PC-3 (cell line): ENCODE measurements around the gene NRL. TPM values are rescaled to one million over a fixed set of nuclear protein-coding genes. Genes with fewer than 3 reads are reported as not detected.

Experiments
- ATAC-seq: fragments of 200-7000 bp; cut with Tn5 transposase; 2 replicates; pipeline ENCODE4 v1.9.1; 2020; ENCODE audit warnings: mild to moderate bottlenecking, moderate library complexity
- BruUV-seq: library from RNA; stranded (reverse); fragments of 400-500 nt; replicated peaks from 2 replicates; lab custom pipeline; 2021; lab: Mats Ljungman, UMichigan
- CTCF ChIA-PET: fragments of 300-600 bp; sonication (Branson Sonifier 250); formaldehyde crosslinking; loops from one replicate; lab custom pipeline; 2022; ENCODE audit warnings: antibody characterized with exemption; lab: Charles Lee
- POLR2A ChIA-PET: fragments of 300-600 bp; sonication (Branson Sonifier 250); formaldehyde crosslinking; loops from one replicate; lab custom pipeline; 2022; ENCODE audit warnings: antibody characterized with exemption; ENCODE audit not compliant: unreplicated experiment; lab: Charles Lee
- DNase-seq: peaks from one replicate; pipeline ENCODE4 v3.0.0-alpha.2; 2015
- H2AFZ ChIP-seq: fragments of 300-600 bp; sonication (generic); 2 replicates; pipeline ENCODE4 v1.6.0; 2016; ENCODE audit warnings: antibody characterized with exemption, low read length
- H3F3A ChIP-seq: fragments of 300-600 bp; sonication (generic); one replicate; pipeline ENCODE4 v1.6.0; 2017; ENCODE audit warnings: antibody characterized with exemption, low read length, control low read depth, mild to moderate bottlenecking; ENCODE audit not compliant: unreplicated experiment
- H3K27ac ChIP-seq: fragments of 300-600 bp; sonication (generic); 2 replicates; pipeline ENCODE4 v1.5.1; 2016; ENCODE audit warnings: mild to moderate bottlenecking, low read length
- H3K27me3 ChIP-seq: fragments of 300-600 bp; sonication (generic); 2 replicates; pipeline ENCODE4 v1.6.1; 2016; ENCODE audit warnings: low read length, mixed read lengths
- H3K36me3 ChIP-seq: fragments of 300-600 bp; sonication (generic); 2 replicates; pipeline ENCODE4 v1.6.1; 2016; ENCODE audit warnings: low read depth, mixed run types, low read length, mixed read lengths
- H3K4me1 ChIP-seq: fragments of 300-600 bp; sonication (generic); 2 replicates; pipeline ENCODE4 v1.5.1; 2016; ENCODE audit warnings: low read length; ENCODE audit not compliant: insufficient read depth
- H3K4me2 ChIP-seq: fragments of 300-600 bp; sonication (generic); 2 replicates; pipeline ENCODE4 v1.6.0; 2016; ENCODE audit warnings: low read length
- H3K4me3 ChIP-seq: fragments of 300-600 bp; sonication (generic); 2 replicates; pipeline ENCODE4 v1.5.1; 2016; ENCODE audit warnings: mild to moderate bottlenecking, low read length, mixed read lengths
- H3K79me2 ChIP-seq: fragments of 300-600 bp; sonication (generic); 2 replicates; pipeline ENCODE4 v1.6.1; 2017; ENCODE audit warnings: low read length, mixed read lengths
- H3K9ac ChIP-seq: fragments of 300-600 bp; sonication (generic); 2 replicates; pipeline ENCODE4 v1.6.0; 2016; ENCODE audit warnings: mild to moderate bottlenecking, low read length
- H3K9me2 ChIP-seq: fragments of 300-600 bp; sonication (generic); replicated peaks from 2 replicates; pipeline ENCODE4 v1.6.1; 2016; ENCODE audit warnings: mixed run types, low read length, mixed read lengths
- H3K9me3 ChIP-seq: fragments of 300-600 bp; sonication (generic); 2 replicates; pipeline ENCODE4 v1.6.1; 2016; ENCODE audit warnings: low read length, mixed read lengths
- H4K20me1 ChIP-seq: fragments of 300-600 bp; sonication (generic); 2 replicates; pipeline ENCODE4 v1.6.1; 2016; ENCODE audit warnings: low read length, mixed read lengths
- CTCF ChIP-seq: fragments of 300-600 bp; sonication (generic); conservative IDR thresholded peaks from 2 replicates; pipeline ENCODE4 v1.5.1; 2017; ENCODE audit warnings: antibody characterized with exemption, low read depth, mild to moderate bottlenecking, low read length
- EZH2 ChIP-seq: fragments of 300-600 bp; sonication (generic); IDR thresholded peaks from one replicate; pipeline ENCODE4 v1.6.1; 2017; ENCODE audit warnings: antibody characterized with exemption, mild to moderate bottlenecking, low read length; ENCODE audit not compliant: unreplicated experiment
- EZH2phosphoT487 ChIP-seq: fragments of 300-600 bp; sonication (generic); IDR thresholded peaks from 2 replicates; pipeline ENCODE4 v1.6.1; 2018; ENCODE audit warnings: mild to moderate bottlenecking, antibody characterized with exemption, low read length, borderline replicate concordance
- intact Hi-C: fragments of 100-400 bp; cut with micrococcal nuclease; formaldehyde crosslinking; loops from 2 replicates; pipeline ENCODE4 v1.9.0; 2023
- total RNA-seq: library from RNA; depleted of rRNA; stranded (reverse); fragments of >200 nt; gene quantifications from 2 replicates; pipeline ENCODE4 v1.2.3, GENCODE V29; 2014

The NRL gene
- total RNA-seq, 1 experiment from 2014 or later: 1.5 TPM

- TF ChIP-seq EZH2 (no peak), EZH2phosphoT487 (no peak), CTCF (no peak)
- H3K4me1 ChIP-seq: no peaks in the 10 kb centered on the region
- no peak overlapping the region for H2AFZ ChIP-seq
- no peaks in the 10 kb centered on the region for H3F3A ChIP-seq
- ATAC-seq (no peak), DNase-seq (no peak)
- no peaks in the 10 kb centered on the region for H3K9me2 ChIP-seq
- no peaks in the 10 kb centered on the region for H3K36me3 ChIP-seq
- H3K27ac ChIP-seq: no peak overlapping the region
- intact Hi-C loops: no loop called here
- H3K4me2 ChIP-seq: no peak overlapping the region
- no peaks in the 10 kb centered on the region for H3K79me2 ChIP-seq
- no peak overlapping the region for H3K4me3 ChIP-seq
- POLR2A ChIA-PET: no interaction called here
- no peak overlapping the region for H3K9ac ChIP-seq
- BruUV-seq: no TSS peak
- H3K27me3 ChIP-seq: no peaks in the 10 kb centered on the region
- H4K20me1 ChIP-seq: no peaks in the 10 kb centered on the region
- no peaks in the 10 kb centered on the region for H3K9me3 ChIP-seq
- CTCF ChIA-PET: no interaction called here
Measured at GRCh38 chr14:24062216-24062980, 52.4 kb downstream of the NRL start.

- DNase-seq: no peak
- H3K9me3 ChIP-seq: no peaks in the 10 kb centered on the region
- H3K27me3 ChIP-seq: no peaks in the 10 kb centered on the region
- H3K79me2 ChIP-seq: no peaks in the 10 kb centered on the region
- TF ChIP-seq EZH2: no peak
- TF ChIP-seq CTCF: no peak
- TF ChIP-seq EZH2phosphoT487: no peak
- BruUV-seq: no TSS peak
- no peak overlapping the region for H3K27ac ChIP-seq
- no peak overlapping the region for H3K4me3 ChIP-seq
- no peak overlapping the region for H3K9ac ChIP-seq
- ATAC-seq: no peak
- ChIA-PET CTCF (interaction anchor here (1.4 kb wide), 1 partner anchor 47 kb away, joined by 6 read pairs; no protein-coding TSS in a partner anchor), POLR2A (no interaction called here)
- no peaks in the 10 kb centered on the region for H3K36me3 ChIP-seq
- H2AFZ ChIP-seq: no peak overlapping the region
- H3F3A ChIP-seq: no peaks in the 10 kb centered on the region
- no peaks in the 10 kb centered on the region for H4K20me1 ChIP-seq
- intact Hi-C loops: no loop called here
- H3K4me2 ChIP-seq: no peak overlapping the region
- H3K4me1 ChIP-seq: no peaks in the 10 kb centered on the region
- no peaks in the 10 kb centered on the region for H3K9me2 ChIP-seq
Measured at GRCh38 chr14:24060984-24061913, 53.5 kb downstream of the NRL start.
